Measurements from ENCODE around the gene DGLUCY.
A peak's percentile ranks its signal among the peaks of the same experiment; 100 is the strongest.
"Not testable (repeated sequence)": the region's sequence is repeated elsewhere in the genome, so short reads cannot be mapped to it uniquely, and the experiment has no call there.

The DGLUCY gene

GRCh38 chr14:91108941-91109611 is 4.8 kb upstream of the DGLUCY start:
- no peak for DNase-seq

GRCh38 chr14:91111443-91111842 is 2.4 kb upstream of the DGLUCY start:
- no peak for DNase-seq

- DNase-seq: peak; percentile 42
These were observed 1.7 kb upstream of the DGLUCY start for GRCh38 chr14:91112194-91112593.

- peak; percentile 80 for DNase-seq
These were observed 499 bp downstream of the DGLUCY start for GRCh38 chr14:91114079-91115065.

GRCh38 chr14:91115986-91116770 is 2.3 kb downstream of the DGLUCY start:
- DNase-seq: no peak

- DNase-seq: no peak
These were observed 3.2 kb downstream of the DGLUCY start for GRCh38 chr14:91116913-91117588.

- no peak for DNase-seq
These were observed 4.1 kb downstream of the DGLUCY start for GRCh38 chr14:91117960-91118359.

- DNase-seq: no peak
These were observed 4.7 kb downstream of the DGLUCY start for GRCh38 chr14:91118511-91119068.

- DNase-seq: no peak
These were observed 5.9 kb downstream of the DGLUCY start for GRCh38 chr14:91119556-91120311.

GRCh38 chr14:91123201-91123600 is 9.3 kb downstream of the DGLUCY start:
- no peak for DNase-seq

- DNase-seq: not testable (repeated sequence)
These were observed 10.8 kb downstream of the DGLUCY start for GRCh38 chr14:91124406-91125270.

GRCh38 chr14:91125271-91125660 is 11.4 kb downstream of the DGLUCY start:
- DNase-seq: no peak

- no peak for DNase-seq
These were observed 11.9 kb downstream of the DGLUCY start for GRCh38 chr14:91125801-91126200.

GRCh38 chr14:91126761-91127160 is 12.9 kb downstream of the DGLUCY start:
- no peak for DNase-seq

- no peak for DNase-seq
These were observed 13.5 kb downstream of the DGLUCY start for GRCh38 chr14:91127401-91127801.

GRCh38 chr14:91127924-91128323 is 14.1 kb downstream of the DGLUCY start:
- no peak for DNase-seq

GRCh38 chr14:91128699-91129098 is 14.8 kb downstream of the DGLUCY start:
- no peak for DNase-seq

GRCh38 chr14:91129261-91129660 is 15.4 kb downstream of the DGLUCY start:
- no peak for DNase-seq

GRCh38 chr14:91135039-91135438 is 21.2 kb downstream of the DGLUCY start:
- no peak for DNase-seq

Measured in NCI-H2107 (cell line).